IMR-90 (cell line): ENCODE measurements around the gene OR10A5. TPM values are rescaled to one million over a fixed set of nuclear protein-coding genes. Genes with fewer than 3 reads are reported as not detected.

Experiments
- ATAC-seq: fragments of 200-7000 bp; cut with Tn5 transposase; 2 replicates; pipeline ENCODE4 v1.9.1; 2020; ENCODE audit warnings: low read depth, mild to moderate bottlenecking, moderate library complexity
- BruUV-seq: library from RNA; stranded (reverse); fragments of 400-500 nt; replicated peaks from 2 replicates; lab custom pipeline; 2021; lab: Mats Ljungman, UMichigan
- CTCF ChIA-PET: fragments of 300-600 bp; formaldehyde crosslinking; extraction: SDS; loops from one replicate; lab custom pipeline; 2021; ENCODE audit warnings: antibody characterized with exemption; lab: Yijun Ruan, JAX
- POLR2A ChIA-PET: fragments of 300-600 bp; sonication (Branson Sonifier 250); formaldehyde crosslinking; loops from one replicate; lab custom pipeline; 2022; ENCODE audit warnings: antibody characterized with exemption; ENCODE audit not compliant: unreplicated experiment; lab: Charles Lee
- DNase-seq: peaks from one replicate; pipeline ENCODE4 v3.0.0; 2013
- H2AFZ ChIP-seq: replicated peaks from 2 replicates; pipeline ENCODE3; 2013; ENCODE audit warnings: low read length, mild to moderate bottlenecking; ENCODE audit not compliant: poor library complexity
- H2AK5ac ChIP-seq: 2 replicates; pipeline ENCODE4 v1.6.1; 2013; ENCODE audit warnings: low read depth, low read length, inconsistent platforms
- H2AK9ac ChIP-seq: replicated peaks from 2 replicates; pipeline ENCODE3; 2013; ENCODE audit warnings: mild to moderate bottlenecking, low read depth, low read length, moderate library complexity; ENCODE audit not compliant: poor library complexity
- H2BK120ac ChIP-seq: 2 replicates; pipeline ENCODE4 v1.6.1; 2013; ENCODE audit warnings: low read depth, low read length, inconsistent platforms
- H2BK15ac ChIP-seq: 3 replicates; pipeline ENCODE4 v1.6.1; 2013; ENCODE audit warnings: low read depth, low read length, inconsistent platforms
- H2BK20ac ChIP-seq: 2 replicates; pipeline ENCODE4 v1.6.1; 2013; ENCODE audit warnings: low read depth, mild to moderate bottlenecking, inconsistent platforms, low read length, moderate library complexity
- H2BK5ac ChIP-seq: 2 replicates; pipeline ENCODE4 v1.6.1; 2013; ENCODE audit warnings: mild to moderate bottlenecking, low read depth, low read length, inconsistent platforms; ENCODE audit not compliant: poor library complexity, severe bottlenecking
- H3K14ac ChIP-seq: replicated peaks from 2 replicates; pipeline ENCODE4 v1.6.1; 2013; ENCODE audit warnings: low read depth, low read length, inconsistent platforms
- H3K18ac ChIP-seq: 2 replicates; pipeline ENCODE4 v1.6.1; 2013; ENCODE audit warnings: low read depth, low read length, control low read depth
- H3K23ac ChIP-seq: 2 replicates; pipeline ENCODE4 v1.6.1; 2013; ENCODE audit warnings: low read depth, low read length, inconsistent platforms
- H3K27ac ChIP-seq: 2 replicates; pipeline ENCODE4 v1.5.1; 2013; ENCODE audit warnings: mild to moderate bottlenecking, control low read depth, low read length; ENCODE audit not compliant: insufficient read depth
- H3K27me3 ChIP-seq: 2 replicates; pipeline ENCODE4 v1.6.1; 2013; ENCODE audit warnings: low read length; ENCODE audit not compliant: control insufficient read depth, insufficient read depth
- H3K36me3 ChIP-seq: 2 replicates; pipeline ENCODE4 v1.6.1; 2013; ENCODE audit warnings: low read length, mixed read lengths; ENCODE audit not compliant: control insufficient read depth, insufficient read depth
- H3K4ac ChIP-seq: 2 replicates; pipeline ENCODE4 v1.6.1; 2013; ENCODE audit warnings: low read depth, low read length, inconsistent platforms
- H3K4me1 ChIP-seq: 2 replicates; pipeline ENCODE4 v1.6.1; 2013; ENCODE audit warnings: low read length, mixed read lengths; ENCODE audit not compliant: control insufficient read depth, insufficient read depth
- H3K4me2 ChIP-seq: 2 replicates; pipeline ENCODE4 v1.6.1; 2013; ENCODE audit warnings: low read depth, mild to moderate bottlenecking, control low read depth, low read length, moderate library complexity
- H3K4me3 ChIP-seq: 2 replicates; pipeline ENCODE4 v1.5.1; 2013; ENCODE audit warnings: low read depth, mild to moderate bottlenecking, control low read depth, low read length, moderate library complexity; ENCODE audit not compliant: insufficient read depth
- H3K56ac ChIP-seq: 2 replicates; pipeline ENCODE4 v1.6.1; 2013; ENCODE audit warnings: low read length, inconsistent platforms; ENCODE audit not compliant: insufficient read depth; ENCODE audit errors: extremely low read depth
- H3K79me1 ChIP-seq, 2 experiments: 2 replicates each; pipeline ENCODE4 v1.6.1; 2013; ENCODE audit warnings: low read length in 2 of 2, inconsistent platforms in 1 of 2, low read depth in 1 of 2
- H3K9ac ChIP-seq: 2 replicates; pipeline ENCODE4 v1.6.1; 2013; ENCODE audit warnings: low read depth, low read length, control low read depth
- H3K9me1 ChIP-seq: 2 replicates; pipeline ENCODE4 v1.6.1; 2013; ENCODE audit warnings: low read length, inconsistent platforms; ENCODE audit not compliant: insufficient read depth
- H3K9me3 ChIP-seq: 2 replicates; pipeline ENCODE4 v1.6.1; 2013; ENCODE audit warnings: low read length; ENCODE audit not compliant: control insufficient read depth, insufficient read depth
- H4K20me1 ChIP-seq: 2 replicates; pipeline ENCODE4 v1.6.1; 2013; ENCODE audit warnings: low read length, inconsistent platforms; ENCODE audit not compliant: insufficient read depth
- H4K5ac ChIP-seq: 2 replicates; pipeline ENCODE4 v1.6.1; 2013; ENCODE audit warnings: mild to moderate bottlenecking, low read depth, low read length, control low read depth
- H4K8ac ChIP-seq, 2 experiments: 2 replicates each; pipeline ENCODE4 v1.6.1; 2013; ENCODE audit warnings: low read depth in 2 of 2, low read length in 2 of 2, control low read depth in 1 of 2, inconsistent platforms in 1 of 2
- H4K91ac ChIP-seq: 2 replicates; pipeline ENCODE4 v1.6.1; 2013; ENCODE audit warnings: low read depth, low read length, inconsistent platforms; ENCODE audit not compliant: insufficient read depth
- BHLHE40 ChIP-seq: fragments of 150-350 bp; IDR thresholded peaks from 2 replicates; pipeline ENCODE4 v1.6.1; 2016; ENCODE audit warnings: mild to moderate bottlenecking, low read depth, low read length
- CHD1 ChIP-seq: IDR thresholded peaks from 2 replicates; pipeline ENCODE4 v1.6.1; 2012; ENCODE audit warnings: low read depth, low read length, improper control_type of control experiment
- FOS ChIP-seq: fragments of 150-350 bp; IDR thresholded peaks from 2 replicates; pipeline ENCODE4 v1.6.1; 2016; ENCODE audit warnings: low read depth, low read length
- MAFK ChIP-seq: IDR thresholded peaks from 2 replicates; pipeline ENCODE4 v1.6.1; 2012; ENCODE audit warnings: low read depth, low read length, improper control_type of control experiment
- MAZ ChIP-seq: IDR thresholded peaks from 2 replicates; pipeline ENCODE4 v1.6.1; 2012; ENCODE audit warnings: low read depth, mild to moderate bottlenecking, low read length, improper control_type of control experiment, moderate library complexity, borderline replicate concordance
- MXI1 ChIP-seq: IDR thresholded peaks from 2 replicates; pipeline ENCODE4 v1.6.1; 2012; ENCODE audit warnings: low read depth, mild to moderate bottlenecking, low read length, moderate library complexity, borderline replicate concordance
- NFE2L2 ChIP-seq: fragments of 150-350 bp; IDR thresholded peaks from 2 replicates; pipeline ENCODE4 v1.6.1; 2016; ENCODE audit warnings: low read depth, mild to moderate bottlenecking, low read length
- POLR2A ChIP-seq: IDR thresholded peaks from 2 replicates; pipeline ENCODE4 v1.6.1; 2012; ENCODE audit warnings: mild to moderate bottlenecking, low read depth, low read length
- RAD21 ChIP-seq: IDR thresholded peaks from 2 replicates; pipeline ENCODE4 v1.6.1; 2012; ENCODE audit warnings: low read length, improper control_type of control experiment
- RCOR1 ChIP-seq: IDR thresholded peaks from 2 replicates; pipeline ENCODE4 v1.6.1; 2012; ENCODE audit warnings: mild to moderate bottlenecking, low read length, improper control_type of control experiment; ENCODE audit not compliant: insufficient replicate concordance
- RFX5 ChIP-seq: IDR thresholded peaks from 2 replicates; pipeline ENCODE4 v1.8.0; 2012; ENCODE audit warnings: low read depth, mild to moderate bottlenecking, low read length, moderate library complexity
- SMC3 ChIP-seq: fragments of 150-350 bp; IDR thresholded peaks from 2 replicates; pipeline ENCODE4 v1.6.1; 2016; ENCODE audit warnings: low read depth, mild to moderate bottlenecking, antibody characterized with exemption, low read length, moderate library complexity
- WGBS, 2 experiments: methylation state at CpG; one replicate each; pipeline versions ENCODE4 v1.1.5 to v1.1.7; 2013; ENCODE audit warnings: missing lambda C conversion rate in 2 of 2; ENCODE audit not compliant: insufficient read length in 1 of 2; ENCODE audit errors: extremely low coverage in 2 of 2; 5-methylcytosine and 5-hydroxymethylcytosine counted together
- dilution Hi-C: fragments of 300-500 bp; cut with HindIII; formaldehyde crosslinking; loops from one replicate; pipeline ENCODE4 v1.14.3; 2018; ENCODE audit warnings: low sequenced_read_pairs; ENCODE audit not compliant: unreplicated experiment
- in situ Hi-C: fragments of 300-500 bp; cut with MboI; formaldehyde crosslinking; loops from 3 replicates; pipeline ENCODE4 v1.14.3; 2019; ENCODE audit warnings: low sequenced_read_pairs, inconsistent platforms, mixed read lengths
- intact Hi-C: fragments of 100-400 bp; cut with micrococcal nuclease; formaldehyde crosslinking; loops from 2 replicates; pipeline ENCODE4 v1.10.0; 2022
- polyA plus RNA-seq, 3 experiments: library from polyadenylated mRNA; depleted of rRNA; stranded (reverse); fragments of >200 nt; gene quantifications; 2 replicates each; pipeline ENCODE4 v1.2.3, GENCODE V29; 2012; ENCODE audit warnings: low replicate concordance in 1 of 3
- total RNA-seq: library from RNA; depleted of rRNA; stranded (reverse); fragments of >200 nt; gene quantifications from 2 replicates; pipeline ENCODE4 v1.2.3, GENCODE V29; 2012
- TF ChIP-seq, protein P1 (sequence below): fragments of 150-350 bp; IDR thresholded peaks from 2 replicates; pipeline ENCODE4 v1.6.1; 2017; ENCODE audit warnings: mild to moderate bottlenecking, antibody characterized with exemption, low read length, low read depth
- TF ChIP-seq, protein P2 (sequence below): fragments of 150-350 bp; IDR thresholded peaks from 2 replicates; pipeline ENCODE4 v1.6.1; 2016; ENCODE audit warnings: low read depth, mild to moderate bottlenecking, low read length, moderate library complexity, borderline replicate concordance
- TF ChIP-seq, protein P3 (sequence below): conservative IDR thresholded peaks from 2 replicates; pipeline ENCODE4 v1.5.1; 2012; ENCODE audit warnings: mild to moderate bottlenecking, low read depth, low read length, improper control_type of control experiment

The OR10A5 gene
- total and polyA plus RNA-seq, 2 of the 4 experiments (the other 2 are of a cell fraction) = not detected

DNA sequence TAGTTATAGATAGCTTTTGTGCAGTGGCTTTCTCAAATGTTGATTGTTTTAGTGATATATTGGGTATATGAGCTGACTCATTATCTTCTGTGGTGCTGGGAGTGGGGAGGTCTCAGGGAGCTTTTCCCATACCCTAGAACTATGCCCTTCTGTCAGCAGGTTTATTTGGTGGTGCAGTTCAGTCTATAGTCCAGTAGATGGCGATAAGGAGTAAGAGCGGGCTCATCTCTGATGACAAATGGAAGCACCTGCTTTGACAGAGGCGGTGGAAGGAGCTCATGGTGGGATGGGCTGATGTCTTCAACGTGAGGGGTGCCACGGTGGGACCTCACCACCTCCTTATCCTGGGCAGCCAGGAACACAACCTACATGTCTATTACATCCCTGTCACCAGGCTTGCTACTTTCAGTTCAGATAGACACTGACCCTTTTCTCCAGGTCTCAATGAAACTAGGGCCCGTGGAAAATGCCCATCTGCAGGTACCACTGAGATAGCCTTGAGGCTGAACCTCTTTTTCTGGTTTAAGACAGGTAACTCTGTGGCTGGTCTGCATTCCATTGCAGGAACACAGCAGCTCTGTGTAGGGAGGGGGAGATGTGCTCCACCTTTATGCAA, 33.0 kb upstream of the OR10A5 start:
- Histone ChIP-seq H4K8ac (no peak overlapping the region), H2BK120ac (no peak overlapping the region), H3K23ac (no peak overlapping the region), H3K9me1 (no peaks in the 10 kb centered on the region), H4K91ac (no peak overlapping the region), H3K4me2 (no peak overlapping the region), H4K5ac (no peak overlapping the region), H3K79me1 (no peaks in the 10 kb centered on the region), H2AFZ (no peak overlapping the region), H3K4me3 (no peak overlapping the region), H2AK5ac (no peak overlapping the region), H3K56ac (no peak overlapping the region), H3K18ac (no peak overlapping the region), H3K14ac (no peak overlapping the region), H3K27ac (no peak overlapping the region), H2BK15ac (no peak overlapping the region), H3K36me3 (no peaks in the 10 kb centered on the region), H2AK9ac (no peak overlapping the region), H3K4me1 (no peaks in the 10 kb centered on the region), H2BK20ac (no peak overlapping the region), H3K4ac (no peak overlapping the region), H3K9me3 (no peaks in the 10 kb centered on the region), H2BK5ac (no peak overlapping the region), H3K9ac (no peak overlapping the region), H4K20me1 (no peaks in the 10 kb centered on the region), H3K27me3 (no peaks in the 10 kb centered on the region; the same call in 1 of the 2 replicates)
- POLR2A ChIA-PET = no interaction called here
- CTCF ChIA-PET = interaction anchor here (0.6 to 1.9 kb wide), 15 partner anchors 9 to 633 kb away, joined by 3 to 7 read pairs (median 4); partner anchors contain the start of genes OR2AG1 and OR6A2
- no TSS peak for BruUV-seq
- WGBS, 2 experiments = no CpG with 5 or more reads among the region's 6 CpGs
- DNase-seq (peak; percentile 34), ATAC-seq (peak; percentile 96)
- intact Hi-C loops = loop anchor here (2.0 to 10.0 kb wide), 4 partner anchors 210 to 630 kb away; partner anchors contain the start of genes NLRP14 and ZNF214
- in situ Hi-C loops = loop anchor here (25.0 kb wide), 1 partner anchor 625 kb away; no protein-coding TSS in a partner anchor
- dilution Hi-C loops = no loop called here
- no peak for TF ChIP-seq NFE2L2
- TF ChIP-seq RFX5 = no peak
- TF ChIP-seq SMC3 = peak; percentile 52; the same call in 1 of the 2 replicates
- TF ChIP-seq, protein P1, sequence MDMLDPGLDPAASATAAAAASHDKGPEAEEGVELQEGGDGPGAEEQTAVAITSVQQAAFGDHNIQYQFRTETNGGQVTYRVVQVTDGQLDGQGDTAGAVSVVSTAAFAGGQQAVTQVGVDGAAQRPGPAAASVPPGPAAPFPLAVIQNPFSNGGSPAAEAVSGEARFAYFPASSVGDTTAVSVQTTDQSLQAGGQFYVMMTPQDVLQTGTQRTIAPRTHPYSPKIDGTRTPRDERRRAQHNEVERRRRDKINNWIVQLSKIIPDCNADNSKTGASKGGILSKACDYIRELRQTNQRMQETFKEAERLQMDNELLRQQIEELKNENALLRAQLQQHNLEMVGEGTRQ = no peak
- no peak for TF ChIP-seq POLR2A
- TF ChIP-seq RCOR1 = no peak
- TF ChIP-seq RAD21 = peak; percentile 71
- TF ChIP-seq CHD1 = no peak
- no peak for TF ChIP-seq MXI1
- TF ChIP-seq, protein P2, sequence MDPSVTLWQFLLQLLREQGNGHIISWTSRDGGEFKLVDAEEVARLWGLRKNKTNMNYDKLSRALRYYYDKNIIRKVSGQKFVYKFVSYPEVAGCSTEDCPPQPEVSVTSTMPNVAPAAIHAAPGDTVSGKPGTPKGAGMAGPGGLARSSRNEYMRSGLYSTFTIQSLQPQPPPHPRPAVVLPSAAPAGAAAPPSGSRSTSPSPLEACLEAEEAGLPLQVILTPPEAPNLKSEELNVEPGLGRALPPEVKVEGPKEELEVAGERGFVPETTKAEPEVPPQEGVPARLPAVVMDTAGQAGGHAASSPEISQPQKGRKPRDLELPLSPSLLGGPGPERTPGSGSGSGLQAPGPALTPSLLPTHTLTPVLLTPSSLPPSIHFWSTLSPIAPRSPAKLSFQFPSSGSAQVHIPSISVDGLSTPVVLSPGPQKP = no peak
- TF ChIP-seq, protein P3, sequence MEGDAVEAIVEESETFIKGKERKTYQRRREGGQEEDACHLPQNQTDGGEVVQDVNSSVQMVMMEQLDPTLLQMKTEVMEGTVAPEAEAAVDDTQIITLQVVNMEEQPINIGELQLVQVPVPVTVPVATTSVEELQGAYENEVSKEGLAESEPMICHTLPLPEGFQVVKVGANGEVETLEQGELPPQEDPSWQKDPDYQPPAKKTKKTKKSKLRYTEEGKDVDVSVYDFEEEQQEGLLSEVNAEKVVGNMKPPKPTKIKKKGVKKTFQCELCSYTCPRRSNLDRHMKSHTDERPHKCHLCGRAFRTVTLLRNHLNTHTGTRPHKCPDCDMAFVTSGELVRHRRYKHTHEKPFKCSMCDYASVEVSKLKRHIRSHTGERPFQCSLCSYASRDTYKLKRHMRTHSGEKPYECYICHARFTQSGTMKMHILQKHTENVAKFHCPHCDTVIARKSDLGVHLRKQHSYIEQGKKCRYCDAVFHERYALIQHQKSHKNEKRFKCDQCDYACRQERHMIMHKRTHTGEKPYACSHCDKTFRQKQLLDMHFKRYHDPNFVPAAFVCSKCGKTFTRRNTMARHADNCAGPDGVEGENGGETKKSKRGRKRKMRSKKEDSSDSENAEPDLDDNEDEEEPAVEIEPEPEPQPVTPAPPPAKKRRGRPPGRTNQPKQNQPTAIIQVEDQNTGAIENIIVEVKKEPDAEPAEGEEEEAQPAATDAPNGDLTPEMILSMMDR = peak; percentile 71
- TF ChIP-seq FOS = no peak
- TF ChIP-seq BHLHE40 = no peak
- TF ChIP-seq MAZ = no peak
- TF ChIP-seq MAFK = no peak
